ENCODE measurements around the gene RFC2. TPM values are rescaled to one million over a fixed set of nuclear protein-coding genes. Genes with fewer than 3 reads are reported as not detected.

The RFC2 gene
- total RNA-seq, 1 donor from 2014 or later, result 71.3 TPM

DNA sequence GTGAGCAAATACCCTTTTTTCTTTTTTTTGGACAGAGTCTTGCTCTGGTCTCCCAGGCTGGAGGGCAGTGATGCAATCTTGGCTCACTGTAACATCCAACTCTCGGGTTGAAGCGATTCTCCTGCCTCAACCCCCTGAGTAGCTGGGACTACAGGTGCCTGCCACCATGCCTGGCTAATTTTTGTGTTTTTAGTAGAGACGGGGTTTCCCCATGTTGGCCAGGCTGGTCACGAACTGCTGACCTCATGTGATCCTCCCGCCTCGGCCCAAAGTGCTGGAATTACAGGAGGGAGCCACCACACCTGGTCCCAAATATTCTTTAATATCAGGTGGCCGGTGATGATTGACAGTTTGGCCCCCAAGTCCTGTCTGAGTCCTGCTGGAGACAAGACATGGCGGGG lies 37.8 kb downstream of the RFC2 start:
- Mint-ChIP-seq H3K9me3 (no peaks in the 10 kb centered on the region), H3K27ac (peak overlapping the region; percentile 90), H3K27me3 (ENCODE audit: insufficient read depth, low read depth) (peaks cover 7% of the 10 kb centered on the region), H3K36me3 (no peaks in the 10 kb centered on the region), H3K4me1 (peaks cover 2% of the 10 kb centered on the region), H3K4me3 (no peak overlapping the region)
- Histone ChIP-seq H3K27me3 (no peaks in the 10 kb centered on the region), H3K4me3 (no peak overlapping the region), H2AFZ (replicated peaks) (no peak overlapping the region), H3K79me2 (ENCODE audit: low read depth) (no peaks in the 10 kb centered on the region), H3K9me3 (ENCODE audit: low read depth) (no peaks in the 10 kb centered on the region), H3K4me2 (no peak overlapping the region), H3K36me3 (no peaks in the 10 kb centered on the region), H3F3A (ENCODE audit: low read depth) (peaks cover 3% of the 10 kb centered on the region), H3K27ac (no peak overlapping the region), H4K20me1 (ENCODE audit: low read depth) (no peaks in the 10 kb centered on the region), H3K4me1 (no peaks in the 10 kb centered on the region), H3K9ac (no peak overlapping the region)
- DNase-seq (ENCODE audit: low spot score), result no peak
- TF ChIP-seq EZH2phosphoT487 (IDR thresholded peaks at IDR 0.05) (no peak), EZH2 (IDR thresholded peaks at IDR 0.05) (no peak)
- TF ChIP-seq, protein P1, sequence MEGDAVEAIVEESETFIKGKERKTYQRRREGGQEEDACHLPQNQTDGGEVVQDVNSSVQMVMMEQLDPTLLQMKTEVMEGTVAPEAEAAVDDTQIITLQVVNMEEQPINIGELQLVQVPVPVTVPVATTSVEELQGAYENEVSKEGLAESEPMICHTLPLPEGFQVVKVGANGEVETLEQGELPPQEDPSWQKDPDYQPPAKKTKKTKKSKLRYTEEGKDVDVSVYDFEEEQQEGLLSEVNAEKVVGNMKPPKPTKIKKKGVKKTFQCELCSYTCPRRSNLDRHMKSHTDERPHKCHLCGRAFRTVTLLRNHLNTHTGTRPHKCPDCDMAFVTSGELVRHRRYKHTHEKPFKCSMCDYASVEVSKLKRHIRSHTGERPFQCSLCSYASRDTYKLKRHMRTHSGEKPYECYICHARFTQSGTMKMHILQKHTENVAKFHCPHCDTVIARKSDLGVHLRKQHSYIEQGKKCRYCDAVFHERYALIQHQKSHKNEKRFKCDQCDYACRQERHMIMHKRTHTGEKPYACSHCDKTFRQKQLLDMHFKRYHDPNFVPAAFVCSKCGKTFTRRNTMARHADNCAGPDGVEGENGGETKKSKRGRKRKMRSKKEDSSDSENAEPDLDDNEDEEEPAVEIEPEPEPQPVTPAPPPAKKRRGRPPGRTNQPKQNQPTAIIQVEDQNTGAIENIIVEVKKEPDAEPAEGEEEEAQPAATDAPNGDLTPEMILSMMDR (IDR thresholded peaks at IDR 0.05), result no peak

DNA sequence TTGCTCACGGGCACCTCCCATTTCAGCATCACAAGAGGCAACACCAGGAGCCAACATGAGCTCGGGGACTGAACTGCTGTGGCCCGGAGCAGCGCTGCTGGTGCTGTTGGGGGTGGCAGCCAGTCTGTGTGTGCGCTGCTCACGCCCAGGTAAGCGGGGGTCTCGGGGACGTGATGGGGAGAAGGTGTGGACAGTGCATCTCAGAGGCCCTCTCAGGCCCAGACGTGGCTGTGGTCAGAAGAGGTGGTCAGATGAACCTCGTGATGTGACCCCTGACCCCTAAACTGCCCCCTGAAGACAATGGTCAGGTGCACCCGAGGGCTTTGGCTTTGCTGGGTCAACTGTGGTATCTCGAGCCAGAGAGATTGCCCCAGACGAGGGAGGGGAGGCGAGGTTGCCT lies 38.3 kb downstream of the RFC2 start:
- no peak for DNase-seq (ENCODE audit: low spot score)
- Mint-ChIP-seq H3K27me3 (ENCODE audit: insufficient read depth, low read depth) (peaks cover 7% of the 10 kb centered on the region), H3K9me3 (no peaks in the 10 kb centered on the region), H3K27ac (no peak overlapping the region), H3K4me1 (peaks cover 2% of the 10 kb centered on the region), H3K36me3 (no peaks in the 10 kb centered on the region), H3K4me3 (no peak overlapping the region)
- no peak overlapping the region for H3K9ac ChIP-seq
- H3K79me2 ChIP-seq (ENCODE audit: low read depth), result no peaks in the 10 kb centered on the region
- no peaks in the 10 kb centered on the region for H4K20me1 ChIP-seq (ENCODE audit: low read depth)
- no peaks in the 10 kb centered on the region for H3K4me1 ChIP-seq
- TF ChIP-seq EZH2 (IDR thresholded peaks at IDR 0.05) (no peak), EZH2phosphoT487 (IDR thresholded peaks at IDR 0.05) (no peak)
- TF ChIP-seq, protein P1 (IDR thresholded peaks at IDR 0.05), result no peak
- H3K36me3 ChIP-seq, result no peaks in the 10 kb centered on the region
- no peaks in the 10 kb centered on the region for H3K9me3 ChIP-seq (ENCODE audit: low read depth)
- H3K27ac ChIP-seq, result no peak overlapping the region
- H3K27me3 ChIP-seq, result no peaks in the 10 kb centered on the region
- H3K4me2 ChIP-seq, result no peak overlapping the region
- no peak overlapping the region for H2AFZ ChIP-seq (replicated peaks)
- H3F3A ChIP-seq (ENCODE audit: low read depth), result peaks cover 3% of the 10 kb centered on the region
- no peak overlapping the region for H3K4me3 ChIP-seq

DNA sequence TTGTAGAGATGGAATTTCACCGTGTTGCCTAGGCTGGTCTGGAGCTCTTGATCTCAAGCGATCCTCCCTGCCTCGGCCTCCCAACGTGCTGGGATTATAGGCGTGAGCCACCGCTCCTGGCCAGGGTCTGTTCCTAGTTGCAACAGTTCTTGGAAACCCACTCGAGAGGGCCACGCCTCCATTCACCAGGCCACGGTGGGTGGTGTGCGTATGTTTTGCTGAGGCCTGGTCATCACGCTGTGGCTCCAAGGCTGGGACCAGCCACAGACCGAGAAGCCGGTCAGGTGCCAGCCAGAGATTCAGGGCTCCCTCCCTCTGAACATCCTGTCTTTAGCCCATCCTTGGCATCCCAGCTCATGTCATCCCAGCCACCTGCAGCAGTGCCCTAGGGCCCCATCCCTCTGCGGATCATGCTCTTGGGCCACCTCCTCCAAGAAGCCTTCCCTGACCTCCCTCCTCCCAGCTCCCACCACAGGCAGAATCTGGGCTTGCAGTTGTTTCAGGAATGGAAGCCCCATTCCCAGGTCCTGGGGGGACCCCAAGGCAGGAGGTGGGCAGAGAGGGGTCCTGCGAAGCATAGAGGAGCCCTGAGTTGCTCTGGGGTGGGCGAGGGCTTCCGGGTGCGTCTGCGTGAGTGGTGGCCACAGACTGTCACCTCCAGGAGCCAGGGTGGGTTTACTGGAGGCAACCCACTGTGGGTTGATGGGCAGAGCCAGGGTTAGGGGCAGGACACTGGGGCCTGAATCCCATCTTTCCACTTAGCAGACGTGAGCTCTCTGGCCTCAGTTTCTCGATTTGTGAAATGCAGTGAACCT lies 39.2 kb downstream of the RFC2 start:
- Mint-ChIP-seq H3K9me3 (no peaks in the 10 kb centered on the region), H3K4me3 (no peak overlapping the region), H3K27me3 (ENCODE audit: insufficient read depth, low read depth) (peaks cover 7% of the 10 kb centered on the region), H3K4me1 (peaks cover 2% of the 10 kb centered on the region), H3K36me3 (no peaks in the 10 kb centered on the region), H3K27ac (no peak overlapping the region)
- Histone ChIP-seq H3K9ac (no peak overlapping the region), H3K4me2 (no peak overlapping the region), H3K4me1 (no peaks in the 10 kb centered on the region), H3F3A (ENCODE audit: low read depth) (peaks cover 3% of the 10 kb centered on the region), H3K27ac (no peak overlapping the region), H3K36me3 (no peaks in the 10 kb centered on the region), H3K4me3 (no peak overlapping the region), H3K9me3 (ENCODE audit: low read depth) (no peaks in the 10 kb centered on the region), H3K79me2 (ENCODE audit: low read depth) (no peaks in the 10 kb centered on the region), H2AFZ (replicated peaks) (no peak overlapping the region), H4K20me1 (ENCODE audit: low read depth) (no peaks in the 10 kb centered on the region), H3K27me3 (no peaks in the 10 kb centered on the region)
- TF ChIP-seq, protein P1 (IDR thresholded peaks at IDR 0.05), result no peak
- TF ChIP-seq EZH2 (IDR thresholded peaks at IDR 0.05) (no peak), EZH2phosphoT487 (IDR thresholded peaks at IDR 0.05) (no peak)
- DNase-seq (ENCODE audit: low spot score), result peak; percentile 24
